ENCODE data around the gene CLEC2L.
A peak's percentile ranks its signal among the peaks of the same experiment; 100 is the strongest.

The CLEC2L gene

DNA sequence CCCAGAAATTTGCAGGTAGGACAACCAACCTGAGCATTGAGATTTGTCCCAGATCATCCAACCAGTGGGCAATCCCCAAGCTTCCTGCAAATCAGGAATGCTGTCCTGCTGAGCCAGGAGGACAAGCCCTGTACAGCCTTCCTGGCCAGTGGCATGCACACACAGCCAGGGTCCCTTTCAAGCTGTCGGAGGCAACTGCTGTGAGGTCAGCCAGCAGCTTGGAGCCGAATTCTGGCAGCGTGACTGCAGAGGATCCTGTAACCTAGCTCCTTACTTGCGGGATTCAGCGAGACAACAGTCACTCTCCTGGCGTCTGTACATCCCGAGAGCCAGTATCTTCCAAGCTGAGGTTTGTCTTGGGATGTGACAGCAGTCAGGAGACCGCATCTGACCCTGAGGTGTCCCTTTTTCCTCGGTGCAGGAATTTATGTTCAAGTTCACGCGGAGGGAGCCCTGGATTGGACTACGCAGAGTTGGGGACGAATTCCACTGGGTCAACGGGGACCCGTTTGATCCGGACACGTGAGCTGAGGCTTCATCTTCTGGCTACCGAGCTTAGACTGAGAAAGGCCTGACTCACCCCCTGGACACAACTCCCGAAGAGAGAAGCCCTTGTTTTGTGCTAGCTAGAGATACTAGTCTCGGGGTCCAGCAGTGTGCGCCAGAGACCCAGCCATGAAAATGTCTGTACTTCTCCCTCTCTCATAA is 18.3 kb downstream of the CLEC2L start:
- TF ChIP-seq TCF12 (IDR thresholded peaks at IDR 0.05; ENCODE audit: low read depth) (no peak), RAD21 (IDR thresholded peaks at IDR 0.05; ENCODE audit: low read depth) (no peak), TEAD4 (IDR thresholded peaks at IDR 0.05) (0 out of 2 replicates have a peak, but pooled peaks have one; percentile 47), YY1 (IDR thresholded peaks at IDR 0.05; ENCODE audit: low read depth) (no peak)

DNA sequence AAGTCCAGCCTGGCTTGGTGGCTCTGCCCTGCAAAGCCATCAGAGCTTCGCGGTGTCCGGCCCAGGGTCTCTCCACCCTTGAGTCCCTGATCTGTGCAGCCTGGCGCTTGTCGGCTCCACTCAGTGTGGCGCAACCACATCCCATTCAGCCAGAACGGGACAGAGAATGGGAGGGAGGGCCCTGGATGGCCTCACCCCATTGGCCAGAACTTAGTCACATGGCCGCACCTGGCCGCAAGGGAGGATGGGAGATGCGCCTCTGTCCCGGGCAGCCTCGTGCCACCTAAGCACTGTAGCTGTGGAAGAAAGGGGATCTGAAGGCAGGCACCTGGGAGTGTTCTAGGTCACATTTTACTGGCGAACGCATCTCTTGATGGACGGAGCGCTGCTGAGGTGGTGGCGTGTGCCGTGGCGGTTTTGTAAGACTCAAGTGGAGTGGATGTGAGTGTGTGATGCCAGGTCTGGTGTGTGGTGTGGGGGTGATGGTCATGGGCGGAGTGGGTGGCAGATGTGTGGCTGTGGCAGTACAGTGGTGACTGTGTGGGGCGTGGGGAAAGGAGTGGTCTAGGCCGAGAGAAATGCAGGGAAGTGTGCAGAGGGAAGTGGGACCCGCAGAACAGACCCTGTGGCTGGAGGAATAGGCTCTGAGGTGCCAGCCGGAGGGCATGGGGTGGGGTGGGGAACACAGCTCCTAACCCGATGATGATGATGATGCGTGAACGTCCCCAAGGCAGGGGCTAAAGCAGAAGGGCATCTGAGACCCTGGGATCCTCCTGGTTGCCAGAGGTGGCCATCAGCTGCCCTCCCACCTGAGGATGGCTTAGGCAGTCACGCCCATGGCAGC is 19.0 kb downstream of the CLEC2L start:
- TF ChIP-seq, protein P1, sequence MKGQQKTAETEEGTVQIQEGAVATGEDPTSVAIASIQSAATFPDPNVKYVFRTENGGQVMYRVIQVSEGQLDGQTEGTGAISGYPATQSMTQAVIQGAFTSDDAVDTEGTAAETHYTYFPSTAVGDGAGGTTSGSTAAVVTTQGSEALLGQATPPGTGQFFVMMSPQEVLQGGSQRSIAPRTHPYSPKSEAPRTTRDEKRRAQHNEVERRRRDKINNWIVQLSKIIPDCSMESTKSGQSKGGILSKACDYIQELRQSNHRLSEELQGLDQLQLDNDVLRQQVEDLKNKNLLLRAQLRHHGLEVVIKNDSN (IDR thresholded peaks at IDR 0.05), result peak; percentile 52
- TF ChIP-seq, protein P2, sequence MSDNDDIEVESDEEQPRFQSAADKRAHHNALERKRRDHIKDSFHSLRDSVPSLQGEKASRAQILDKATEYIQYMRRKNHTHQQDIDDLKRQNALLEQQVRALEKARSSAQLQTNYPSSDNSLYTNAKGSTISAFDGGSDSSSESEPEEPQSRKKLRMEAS (IDR thresholded peaks at IDR 0.05), result no peak
- TF ChIP-seq, protein P3, sequence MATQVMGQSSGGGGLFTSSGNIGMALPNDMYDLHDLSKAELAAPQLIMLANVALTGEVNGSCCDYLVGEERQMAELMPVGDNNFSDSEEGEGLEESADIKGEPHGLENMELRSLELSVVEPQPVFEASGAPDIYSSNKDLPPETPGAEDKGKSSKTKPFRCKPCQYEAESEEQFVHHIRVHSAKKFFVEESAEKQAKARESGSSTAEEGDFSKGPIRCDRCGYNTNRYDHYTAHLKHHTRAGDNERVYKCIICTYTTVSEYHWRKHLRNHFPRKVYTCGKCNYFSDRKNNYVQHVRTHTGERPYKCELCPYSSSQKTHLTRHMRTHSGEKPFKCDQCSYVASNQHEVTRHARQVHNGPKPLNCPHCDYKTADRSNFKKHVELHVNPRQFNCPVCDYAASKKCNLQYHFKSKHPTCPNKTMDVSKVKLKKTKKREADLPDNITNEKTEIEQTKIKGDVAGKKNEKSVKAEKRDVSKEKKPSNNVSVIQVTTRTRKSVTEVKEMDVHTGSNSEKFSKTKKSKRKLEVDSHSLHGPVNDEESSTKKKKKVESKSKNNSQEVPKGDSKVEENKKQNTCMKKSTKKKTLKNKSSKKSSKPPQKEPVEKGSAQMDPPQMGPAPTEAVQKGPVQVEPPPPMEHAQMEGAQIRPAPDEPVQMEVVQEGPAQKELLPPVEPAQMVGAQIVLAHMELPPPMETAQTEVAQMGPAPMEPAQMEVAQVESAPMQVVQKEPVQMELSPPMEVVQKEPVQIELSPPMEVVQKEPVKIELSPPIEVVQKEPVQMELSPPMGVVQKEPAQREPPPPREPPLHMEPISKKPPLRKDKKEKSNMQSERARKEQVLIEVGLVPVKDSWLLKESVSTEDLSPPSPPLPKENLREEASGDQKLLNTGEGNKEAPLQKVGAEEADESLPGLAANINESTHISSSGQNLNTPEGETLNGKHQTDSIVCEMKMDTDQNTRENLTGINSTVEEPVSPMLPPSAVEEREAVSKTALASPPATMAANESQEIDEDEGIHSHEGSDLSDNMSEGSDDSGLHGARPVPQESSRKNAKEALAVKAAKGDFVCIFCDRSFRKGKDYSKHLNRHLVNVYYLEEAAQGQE (IDR thresholded peaks at IDR 0.05; ENCODE audit: low read depth), result no peak
- no peak for TF ChIP-seq YY1 (IDR thresholded peaks at IDR 0.05; ENCODE audit: low read depth)
- no peak for TF ChIP-seq TAF1 (IDR thresholded peaks at IDR 0.05; ENCODE audit: low read depth)
- TF ChIP-seq RAD21 (IDR thresholded peaks at IDR 0.05; ENCODE audit: low read depth), result no peak
- no peak for TF ChIP-seq EP300 (IDR thresholded peaks at IDR 0.05; ENCODE audit: borderline replicate concordance)
- no peak for TF ChIP-seq ZBTB7A (IDR thresholded peaks at IDR 0.05; ENCODE audit: low read depth)

DNA sequence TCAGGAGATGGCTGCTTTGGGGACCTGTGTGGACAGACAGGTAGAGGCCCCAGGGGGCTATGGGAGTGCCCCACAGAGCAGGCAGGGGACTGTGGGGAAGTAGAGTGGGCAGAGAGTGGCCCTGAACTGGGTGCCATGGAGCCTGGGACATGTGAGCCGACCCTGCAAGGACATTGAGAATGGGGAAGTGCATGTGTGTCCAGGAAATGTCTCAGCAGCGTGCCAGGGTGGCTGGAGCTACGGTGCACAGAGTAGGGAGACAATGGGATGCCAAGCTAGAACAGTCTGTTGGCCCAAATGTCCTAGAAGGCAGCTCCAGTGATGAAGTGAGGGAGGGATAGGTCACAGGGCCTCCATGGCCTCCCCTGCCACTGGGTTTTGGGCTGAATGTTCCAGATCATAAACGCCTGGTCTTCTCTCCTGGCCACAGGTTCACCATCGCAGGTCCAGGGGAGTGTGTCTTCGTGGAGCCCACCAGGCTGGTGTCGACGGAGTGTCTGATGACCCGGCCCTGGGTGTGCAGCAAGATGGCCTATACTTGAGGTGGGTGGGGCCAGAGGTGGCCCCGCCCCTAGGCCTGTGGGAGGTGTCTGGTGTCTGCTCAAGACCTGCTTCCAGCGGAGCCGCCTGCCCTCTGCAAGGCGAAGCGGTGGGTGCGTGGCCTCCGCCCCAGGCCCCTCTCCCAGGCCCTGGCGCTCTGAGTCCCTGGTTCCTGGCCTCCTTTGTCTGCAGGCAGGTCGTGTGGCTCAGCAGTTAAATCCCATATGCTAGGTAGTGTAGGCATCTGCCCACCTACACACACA is 20.5 kb downstream of the CLEC2L start:
- TF ChIP-seq TAF1 (IDR thresholded peaks at IDR 0.05; ENCODE audit: low read depth) (no peak), ZBTB7A (IDR thresholded peaks at IDR 0.05; ENCODE audit: low read depth) (no peak), YY1 (IDR thresholded peaks at IDR 0.05; ENCODE audit: low read depth) (no peak), TCF12 (IDR thresholded peaks at IDR 0.05; ENCODE audit: low read depth) (no peak), TEAD4 (IDR thresholded peaks at IDR 0.05) (no peak), RAD21 (IDR thresholded peaks at IDR 0.05; ENCODE audit: low read depth) (no peak), CEBPB (IDR thresholded peaks at IDR 0.05) (no peak), CREB1 (IDR thresholded peaks at IDR 0.05; ENCODE audit: low read depth) (no peak), FOXM1 (IDR thresholded peaks at IDR 0.05; ENCODE audit: borderline replicate concordance, low read depth) (no peak)
- TF ChIP-seq, protein P3 (IDR thresholded peaks at IDR 0.05; ENCODE audit: low read depth), result no peak
- TF ChIP-seq, protein P2 (IDR thresholded peaks at IDR 0.05), result no peak
- TF ChIP-seq, protein P1 (IDR thresholded peaks at IDR 0.05), result no peak

DNA sequence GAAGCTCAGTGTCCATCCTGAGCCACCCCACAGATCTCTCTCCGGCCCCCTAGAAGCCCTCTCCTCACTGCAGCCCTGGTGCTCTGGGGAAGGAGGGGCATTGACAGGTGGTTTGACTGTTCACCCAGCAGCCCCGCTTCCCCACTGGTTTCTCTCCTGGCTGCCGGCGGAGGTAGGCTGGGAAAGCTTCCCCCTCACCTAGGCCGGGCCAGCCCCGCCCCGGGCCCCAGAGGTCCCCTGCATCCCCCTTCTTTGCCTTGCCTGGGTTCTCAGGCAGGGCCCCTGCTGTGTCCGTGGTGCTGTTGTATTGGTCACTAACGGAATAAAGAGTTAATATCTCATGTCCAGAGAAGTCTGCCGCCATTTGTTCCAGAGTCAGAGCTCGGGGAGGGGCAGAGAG is 21.2 kb downstream of the CLEC2L start:
- TF ChIP-seq YY1 (IDR thresholded peaks at IDR 0.05; ENCODE audit: low read depth), result no peak
- TF ChIP-seq ZBTB7A (IDR thresholded peaks at IDR 0.05; ENCODE audit: low read depth), result no peak
- no peak for TF ChIP-seq CEBPB (IDR thresholded peaks at IDR 0.05)
- TF ChIP-seq, protein P3 (IDR thresholded peaks at IDR 0.05; ENCODE audit: low read depth), result no peak
- TF ChIP-seq NFIC (IDR thresholded peaks at IDR 0.05), result no peak
- TF ChIP-seq FOXM1 (IDR thresholded peaks at IDR 0.05; ENCODE audit: borderline replicate concordance, low read depth), result no peak
- TF ChIP-seq TCF12 (IDR thresholded peaks at IDR 0.05; ENCODE audit: low read depth), result no peak
- TF ChIP-seq, protein P1 (IDR thresholded peaks at IDR 0.05), result no peak
- no peak for TF ChIP-seq TEAD4 (IDR thresholded peaks at IDR 0.05)
- TF ChIP-seq, protein P2 (IDR thresholded peaks at IDR 0.05), result no peak
- TF ChIP-seq EGR1 (IDR thresholded peaks at IDR 0.05), result no peak
- TF ChIP-seq CREB1 (IDR thresholded peaks at IDR 0.05; ENCODE audit: low read depth), result no peak
- TF ChIP-seq EP300 (IDR thresholded peaks at IDR 0.05; ENCODE audit: borderline replicate concordance), result no peak
- no peak for TF ChIP-seq TAF1 (IDR thresholded peaks at IDR 0.05; ENCODE audit: low read depth)
- TF ChIP-seq RAD21 (IDR thresholded peaks at IDR 0.05; ENCODE audit: low read depth), result no peak

Measured in Ishikawa (cell line).